Testis (tissue), 2 donors: ENCODE data around the gene NAGPA.

Source experiments
- CTCF ChIP-seq, 3 experiments: fragments of 450-650 bp in 2 of 3; fragments of 200-600 bp in 1 of 3; sonication (generic) in 1 of 3; IDR thresholded peaks; one replicate each; pipeline ENCODE4 v1.5.1; 2016 to 2019; ENCODE audit warnings: antibody characterized with exemption in 3 of 3, mild to moderate bottlenecking in 2 of 3, moderate library complexity in 1 of 3
- POLR2A ChIP-seq: fragments of 450-650 bp; IDR thresholded peaks from one replicate; pipeline ENCODE4 v1.6.1; 2017; ENCODE audit warnings: antibody characterized with exemption, mild to moderate bottlenecking, moderate library complexity

DNA sequence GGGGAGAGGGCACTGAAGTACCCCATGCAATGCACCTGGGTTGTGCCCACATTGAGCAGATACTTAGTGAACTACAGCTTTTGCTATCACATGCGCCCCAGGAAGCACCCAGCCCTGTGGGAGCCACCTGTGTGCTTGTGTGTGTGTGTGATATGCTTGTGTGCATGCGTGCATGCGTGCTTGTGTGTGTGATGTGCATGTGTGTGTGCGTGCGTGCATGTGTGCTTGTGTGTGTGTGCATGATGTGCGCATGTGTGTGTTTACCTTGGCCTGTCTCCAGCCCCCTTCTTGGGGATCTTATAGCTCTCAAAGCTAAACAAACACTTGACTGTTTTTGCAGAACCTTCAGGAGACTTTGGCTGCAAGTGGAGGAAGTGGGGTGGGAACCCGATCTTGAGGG is 31.2 kb upstream of the NAGPA start:
- TF ChIP-seq CTCF (IDR thresholded peaks at IDR 0.05), result no peak
- TF ChIP-seq POLR2A, result no peak
